GM12878 (cell line): ENCODE results near the gene KIAA1586.

ENCODE experiments used
- BACH1 ChIP-seq: fragments of 450-650 bp; IDR thresholded peaks from 2 replicates; pipeline ENCODE4 v1.6.1; 2017; ENCODE audit warnings: mild to moderate bottlenecking, borderline replicate concordance
- CREB1 ChIP-seq: IDR thresholded peaks from 2 replicates; pipeline ENCODE4 v1.6.1; 2012; ENCODE audit warnings: low read depth, mild to moderate bottlenecking, inconsistent platforms
- EED ChIP-seq: sonication (generic); IDR thresholded peaks from 2 replicates; pipeline ENCODE4 v1.6.1; 2016; ENCODE audit warnings: antibody characterized with exemption, low read depth
- EZH2 ChIP-seq: IDR thresholded peaks from 2 replicates; pipeline ENCODE4 v1.6.1; 2012; ENCODE audit warnings: low read depth, mild to moderate bottlenecking, control low read depth, inconsistent platforms, low read length, borderline replicate concordance; ENCODE audit not compliant: control insufficient read depth
- JUND ChIP-seq: IDR thresholded peaks from 2 replicates; pipeline ENCODE4 v1.6.1; 2012; ENCODE audit warnings: low read depth, mild to moderate bottlenecking, low read length, improper control_type of control experiment, moderate library complexity
- PML ChIP-seq: IDR thresholded peaks from 2 replicates; pipeline ENCODE4 v1.6.1; 2012; ENCODE audit warnings: low read length, inconsistent platforms
- SMARCA5 ChIP-seq: fragments of 450-650 bp; IDR thresholded peaks from 2 replicates; pipeline ENCODE4 v1.6.1; 2017; ENCODE audit warnings: mild to moderate bottlenecking
- SRF ChIP-seq, 2 experiments: IDR thresholded peaks; 2 replicates each; pipeline ENCODE4 v1.6.1; 2011; ENCODE audit warnings: low read depth in 2 of 2, low read length in 2 of 2, mild to moderate bottlenecking in 1 of 2, moderate library complexity in 1 of 2
- TF ChIP-seq, protein P1 (sequence below): fragments of 450-650 bp; formaldehyde crosslinking; IDR thresholded peaks from 2 replicates; pipeline ENCODE4 v1.5.0; 2022; ENCODE audit warnings: mild to moderate bottlenecking, missing genetic modification characterization
- TF ChIP-seq, protein P2 (sequence below), 3 experiments: IDR thresholded peaks in 2 of 3; conservative IDR thresholded peaks in 1 of 3; 2 replicates each; pipeline ENCODE4 v1.5.1; 2011; ENCODE audit warnings: low read depth in 3 of 3, low read length in 3 of 3, mild to moderate bottlenecking in 3 of 3, control low read depth in 2 of 3, moderate library complexity in 2 of 3, inconsistent platforms in 1 of 3, mixed read lengths in 1 of 3; ENCODE audit not compliant: control insufficient read depth in 2 of 3, insufficient read depth in 1 of 3; ENCODE audit errors: extremely low read depth in 1 of 3
- TF ChIP-seq, protein P3 (sequence below): fragments of 450-650 bp; formaldehyde crosslinking; IDR thresholded peaks from 2 replicates; pipeline ENCODE4 v1.4.0; 2020; ENCODE audit warnings: mild to moderate bottlenecking, moderate library complexity

DNA sequence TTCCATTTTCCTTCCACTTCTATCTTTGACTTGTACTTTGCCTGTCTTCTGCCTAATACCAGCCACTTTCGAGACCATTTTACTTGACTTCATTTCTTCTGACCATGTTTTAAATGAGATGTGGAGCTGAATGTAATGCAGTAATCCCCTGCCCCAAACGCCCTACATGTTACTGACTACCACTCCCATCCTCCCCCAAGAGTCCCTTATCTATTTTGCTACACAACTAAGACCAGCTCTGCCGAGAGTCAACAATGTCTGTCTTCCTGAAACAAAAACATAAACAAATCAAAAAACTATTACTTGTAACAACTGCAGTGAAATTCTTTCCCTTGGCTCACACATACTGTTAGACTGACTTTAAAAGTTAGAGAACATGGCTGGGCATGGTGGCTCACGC is 27.1 kb upstream of the KIAA1586 start:
- TF ChIP-seq, protein P1, sequence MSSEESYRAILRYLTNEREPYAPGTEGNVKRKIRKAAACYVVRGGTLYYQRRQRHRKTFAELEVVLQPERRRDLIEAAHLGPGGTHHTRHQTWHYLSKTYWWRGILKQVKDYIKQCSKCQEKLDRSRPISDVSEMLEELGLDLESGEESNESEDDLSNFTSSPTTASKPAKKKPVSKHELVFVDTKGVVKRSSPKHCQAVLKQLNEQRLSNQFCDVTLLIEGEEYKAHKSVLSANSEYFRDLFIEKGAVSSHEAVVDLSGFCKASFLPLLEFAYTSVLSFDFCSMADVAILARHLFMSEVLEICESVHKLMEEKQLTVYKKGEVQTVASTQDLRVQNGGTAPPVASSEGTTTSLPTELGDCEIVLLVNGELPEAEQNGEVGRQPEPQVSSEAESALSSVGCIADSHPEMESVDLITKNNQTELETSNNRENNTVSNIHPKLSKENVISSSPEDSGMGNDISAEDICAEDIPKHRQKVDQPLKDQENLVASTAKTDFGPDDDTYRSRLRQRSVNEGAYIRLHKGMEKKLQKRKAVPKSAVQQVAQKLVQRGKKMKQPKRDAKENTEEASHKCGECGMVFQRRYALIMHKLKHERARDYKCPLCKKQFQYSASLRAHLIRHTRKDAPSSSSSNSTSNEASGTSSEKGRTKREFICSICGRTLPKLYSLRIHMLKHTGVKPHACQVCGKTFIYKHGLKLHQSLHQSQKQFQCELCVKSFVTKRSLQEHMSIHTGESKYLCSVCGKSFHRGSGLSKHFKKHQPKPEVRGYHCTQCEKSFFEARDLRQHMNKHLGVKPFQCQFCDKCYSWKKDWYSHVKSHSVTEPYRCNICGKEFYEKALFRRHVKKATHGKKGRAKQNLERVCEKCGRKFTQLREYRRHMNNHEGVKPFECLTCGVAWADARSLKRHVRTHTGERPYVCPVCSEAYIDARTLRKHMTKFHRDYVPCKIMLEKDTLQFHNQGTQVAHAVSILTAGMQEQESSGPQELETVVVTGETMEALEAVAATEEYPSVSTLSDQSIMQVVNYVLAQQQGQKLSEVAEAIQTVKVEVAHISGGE (CRISPR knock-in tag) = no peak
- no peak for TF ChIP-seq BACH1
- TF ChIP-seq SRF (IDR thresholded peaks at IDR 0.05; ENCODE audit: low read depth in 2 of 2, low read length in 2 of 2) = no peak
- no peak for TF ChIP-seq SMARCA5
- TF ChIP-seq PML = no peak
- TF ChIP-seq CREB1 = no peak
- TF ChIP-seq, protein P2, sequence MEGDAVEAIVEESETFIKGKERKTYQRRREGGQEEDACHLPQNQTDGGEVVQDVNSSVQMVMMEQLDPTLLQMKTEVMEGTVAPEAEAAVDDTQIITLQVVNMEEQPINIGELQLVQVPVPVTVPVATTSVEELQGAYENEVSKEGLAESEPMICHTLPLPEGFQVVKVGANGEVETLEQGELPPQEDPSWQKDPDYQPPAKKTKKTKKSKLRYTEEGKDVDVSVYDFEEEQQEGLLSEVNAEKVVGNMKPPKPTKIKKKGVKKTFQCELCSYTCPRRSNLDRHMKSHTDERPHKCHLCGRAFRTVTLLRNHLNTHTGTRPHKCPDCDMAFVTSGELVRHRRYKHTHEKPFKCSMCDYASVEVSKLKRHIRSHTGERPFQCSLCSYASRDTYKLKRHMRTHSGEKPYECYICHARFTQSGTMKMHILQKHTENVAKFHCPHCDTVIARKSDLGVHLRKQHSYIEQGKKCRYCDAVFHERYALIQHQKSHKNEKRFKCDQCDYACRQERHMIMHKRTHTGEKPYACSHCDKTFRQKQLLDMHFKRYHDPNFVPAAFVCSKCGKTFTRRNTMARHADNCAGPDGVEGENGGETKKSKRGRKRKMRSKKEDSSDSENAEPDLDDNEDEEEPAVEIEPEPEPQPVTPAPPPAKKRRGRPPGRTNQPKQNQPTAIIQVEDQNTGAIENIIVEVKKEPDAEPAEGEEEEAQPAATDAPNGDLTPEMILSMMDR (IDR thresholded peaks at IDR 0.05 in 2 of 3, conservative IDR thresholded peaks at IDR 0.05 in 1 of 3; ENCODE audit: control insufficient read depth in 2 of 3, extremely low read depth in 1 of 3, insufficient read depth in 1 of 3, low read depth in 3 of 3, low read length in 3 of 3) = no peak
- no peak for TF ChIP-seq EED
- TF ChIP-seq EZH2 = no peak
- TF ChIP-seq JUND = no peak
- TF ChIP-seq, protein P3, sequence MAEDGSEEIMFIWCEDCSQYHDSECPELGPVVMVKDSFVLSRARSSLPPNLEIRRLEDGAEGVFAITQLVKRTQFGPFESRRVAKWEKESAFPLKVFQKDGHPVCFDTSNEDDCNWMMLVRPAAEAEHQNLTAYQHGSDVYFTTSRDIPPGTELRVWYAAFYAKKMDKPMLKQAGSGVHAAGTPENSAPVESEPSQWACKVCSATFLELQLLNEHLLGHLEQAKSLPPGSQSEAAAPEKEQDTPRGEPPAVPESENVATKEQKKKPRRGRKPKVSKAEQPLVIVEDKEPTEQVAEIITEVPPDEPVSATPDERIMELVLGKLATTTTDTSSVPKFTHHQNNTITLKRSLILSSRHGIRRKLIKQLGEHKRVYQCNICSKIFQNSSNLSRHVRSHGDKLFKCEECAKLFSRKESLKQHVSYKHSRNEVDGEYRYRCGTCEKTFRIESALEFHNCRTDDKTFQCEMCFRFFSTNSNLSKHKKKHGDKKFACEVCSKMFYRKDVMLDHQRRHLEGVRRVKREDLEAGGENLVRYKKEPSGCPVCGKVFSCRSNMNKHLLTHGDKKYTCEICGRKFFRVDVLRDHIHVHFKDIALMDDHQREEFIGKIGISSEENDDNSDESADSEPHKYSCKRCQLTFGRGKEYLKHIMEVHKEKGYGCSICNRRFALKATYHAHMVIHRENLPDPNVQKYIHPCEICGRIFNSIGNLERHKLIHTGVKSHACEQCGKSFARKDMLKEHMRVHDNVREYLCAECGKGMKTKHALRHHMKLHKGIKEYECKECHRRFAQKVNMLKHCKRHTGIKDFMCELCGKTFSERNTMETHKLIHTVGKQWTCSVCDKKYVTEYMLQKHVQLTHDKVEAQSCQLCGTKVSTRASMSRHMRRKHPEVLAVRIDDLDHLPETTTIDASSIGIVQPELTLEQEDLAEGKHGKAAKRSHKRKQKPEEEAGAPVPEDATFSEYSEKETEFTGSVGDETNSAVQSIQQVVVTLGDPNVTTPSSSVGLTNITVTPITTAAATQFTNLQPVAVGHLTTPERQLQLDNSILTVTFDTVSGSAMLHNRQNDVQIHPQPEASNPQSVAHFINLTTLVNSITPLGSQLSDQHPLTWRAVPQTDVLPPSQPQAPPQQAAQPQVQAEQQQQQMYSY = no peak
